K562 (cell line): ENCODE results near the gene MUC5B. TPM values are rescaled to one million over a fixed set of nuclear protein-coding genes. Genes with fewer than 3 reads are reported as not detected.
A peak's percentile ranks its signal among the peaks of the same experiment; 100 is the strongest.

Source experiments
- ATAC-seq: fragments of 200-7000 bp; cut with Tn5 transposase; 3 replicates; pipeline ENCODE4 v1.9.1; 2020; ENCODE audit warnings: moderate library complexity
- BruUV-seq: library from RNA; stranded (reverse); fragments of 400-500 nt; replicated peaks from 2 replicates; lab custom pipeline; 2021; lab: Mats Ljungman, UMichigan
- CTCF ChIA-PET: fragments of 300-600 bp; formaldehyde crosslinking; extraction: SDS; loops from one replicate; lab custom pipeline; 2021; ENCODE audit warnings: low intra/inter-chr PET ratio; lab: Yijun Ruan, JAX
- POLR2A ChIA-PET: fragments of 300-600, 350-650 bp; sonication (Branson Sonifier 250); formaldehyde crosslinking; extraction: SDS; loops from one replicate; lab custom pipeline; 2021; ENCODE audit warnings: antibody characterized with exemption, inconsistent platforms; lab: Yijun Ruan, JAX
- DNase-seq, 4 experiments: peaks; one replicate each; pipeline versions ENCODE4 v3.0.0 to v3.0.0-alpha.2; 2011 to 2018; ENCODE audit warnings: low spot score in 3 of 4, mixed read lengths in 3 of 4; ENCODE audit errors: extremely low read depth in 1 of 4
- FAIRE-seq: peaks from 2 replicates; lab custom pipeline; 2011; peaks lifted over from hg19 to GRCh38; lab: Jason Lieb, UNC
- H2AFZ ChIP-seq: 2 replicates; pipeline ENCODE4 v1.6.0; 2011; ENCODE audit warnings: low read depth, low read length, control low read depth, inconsistent platforms
- H3K27ac ChIP-seq: fragments of 200-600 bp; 3 replicates; pipeline ENCODE4 v1.8.0; 2011; ENCODE audit warnings: low read depth, mild to moderate bottlenecking, control low read depth, inconsistent platforms, low read length, moderate library complexity, mixed read lengths; ENCODE audit errors: extremely low read depth
- H3K27me3 ChIP-seq, 2 experiments: fragments of 300-600 bp in 1 of 2; 2 replicates in 1 of 2; 3 replicates in 1 of 2; pipeline versions ENCODE4 v1.6.0 to v1.8.0; 2011; ENCODE audit warnings: inconsistent platforms in 2 of 2, low read length in 2 of 2, mild to moderate bottlenecking in 1 of 2, mixed read lengths in 1 of 2, moderate library complexity in 1 of 2; ENCODE audit not compliant: control insufficient read depth in 2 of 2, insufficient read depth in 2 of 2
- H3K36me3 ChIP-seq: fragments of 300-600 bp; 3 replicates; pipeline ENCODE4 v1.8.0; 2011; ENCODE audit warnings: mild to moderate bottlenecking, low read length, inconsistent platforms; ENCODE audit not compliant: control insufficient read depth, insufficient read depth
- H3K4me1 ChIP-seq, 2 experiments: fragments of 200-600 bp in 1 of 2; replicated peaks in 1 of 2; 2 replicates in 1 of 2; 3 replicates in 1 of 2; pipeline versions ENCODE4 v1.5.1 to v1.8.0; 2011; ENCODE audit warnings: inconsistent platforms in 2 of 2, low read length in 2 of 2, mild to moderate bottlenecking in 1 of 2, mixed read lengths in 1 of 2, moderate library complexity in 1 of 2; ENCODE audit not compliant: control insufficient read depth in 2 of 2, insufficient read depth in 2 of 2
- H3K4me2 ChIP-seq: 2 replicates; pipeline ENCODE4 v1.6.1; 2011; ENCODE audit warnings: low read length, control low read depth, inconsistent platforms, mixed read lengths; ENCODE audit not compliant: insufficient read depth
- H3K4me3 ChIP-seq: fragments of 200-600 bp; sonication (generic), shearing (Covaris generic); 2 replicates; pipeline ENCODE4 v1.5.1; 2016; ENCODE audit warnings: control low read depth, inconsistent platforms
- H3K79me2 ChIP-seq: fragments of 200-600 bp; 3 replicates; pipeline ENCODE4 v1.8.0; 2011; ENCODE audit warnings: low read length, inconsistent platforms; ENCODE audit not compliant: control insufficient read depth, insufficient read depth
- H3K9ac ChIP-seq, 2 experiments: 2 replicates each; pipeline versions ENCODE4 v1.6.0 to v1.6.1; 2011; ENCODE audit warnings: low read depth in 2 of 2, low read length in 2 of 2, control low read depth in 1 of 2, inconsistent platforms in 1 of 2, mild to moderate bottlenecking in 1 of 2, mixed read lengths in 1 of 2; ENCODE audit not compliant: insufficient read depth in 1 of 2
- H3K9me1 ChIP-seq: one replicate; pipeline ENCODE4 v1.6.0; 2011; ENCODE audit warnings: inconsistent platforms, mild to moderate bottlenecking, low read length, moderate library complexity; ENCODE audit not compliant: control insufficient read depth, insufficient read depth
- H3K9me3 ChIP-seq: replicated peaks from 2 replicates; pipeline ENCODE4 v1.5.1; 2011; ENCODE audit warnings: low read depth, low read length, inconsistent platforms; ENCODE audit not compliant: control insufficient read depth, insufficient read depth
- H4K20me1 ChIP-seq: replicated peaks from 2 replicates; pipeline ENCODE4 v1.6.1; 2011; ENCODE audit warnings: low read length, inconsistent platforms, mixed read lengths; ENCODE audit not compliant: control insufficient read depth, insufficient read depth
- HMGN3 ChIP-seq: IDR thresholded peaks from 2 replicates; pipeline ENCODE4 v1.6.1; 2011; ENCODE audit warnings: borderline replicate concordance, low read depth, mild to moderate bottlenecking, mixed read lengths, low read length; ENCODE audit not compliant: insufficient read length; ENCODE audit errors: extremely low read depth
- POLR2G ChIP-seq: fragments of 200-400 bp; formaldehyde crosslinking; IDR thresholded peaks from 2 replicates; pipeline ENCODE4 v1.6.1; 2017; ENCODE audit warnings: low read depth, mild to moderate bottlenecking, antibody characterized with exemption, low read length, moderate library complexity
- RBFOX2 ChIP-seq: fragments of 200-400 bp; formaldehyde crosslinking; IDR thresholded peaks from 2 replicates; pipeline ENCODE4 v1.6.1; 2017; ENCODE audit warnings: low read depth, mild to moderate bottlenecking, low read length, moderate library complexity
- TBP ChIP-seq: optimal IDR thresholded peaks from 2 replicates; pipeline ENCODE3; 2011; ENCODE audit warnings: low read depth, low read length, improper control_type of control experiment
- TEAD1 ChIP-seq, 2 experiments: fragments of 450-650 bp in 1 of 2; sonication (generic) in 1 of 2; formaldehyde crosslinking; IDR thresholded peaks; 2 replicates each; pipeline versions ENCODE4 v1.4.0 to v1.8.0; 2020 to 2022; ENCODE audit warnings: mild to moderate bottlenecking in 2 of 2, missing genetic modification reagents in 1 of 2
- ZNF695 ChIP-seq: fragments of 450-650 bp; formaldehyde crosslinking; IDR thresholded peaks from 2 replicates; pipeline ENCODE4 v1.4.0; 2020; ENCODE audit warnings: mild to moderate bottlenecking, moderate library complexity
- WGBS: fragments of 100-300 bp; shearing (Covaris generic); methylation state at CpG from one replicate; pipeline ENCODE4 v1.1.6; 2016; ENCODE audit warnings: low coverage, mixed read lengths; ENCODE audit not compliant: insufficient coverage; ENCODE audit errors: missing lambda C conversion rate; 5-methylcytosine and 5-hydroxymethylcytosine counted together
- in situ Hi-C: fragments of 300-500 bp; cut with MboI; formaldehyde crosslinking; loops from 4 replicates; pipeline ENCODE4 v1.15.0; 2018; ENCODE audit warnings: inconsistent platforms, mixed read lengths
- intact Hi-C: fragments of 100-400 bp; cut with micrococcal nuclease; formaldehyde crosslinking; loops from 2 replicates; pipeline ENCODE4 v1.14.2; 2022
- polyA plus RNA-seq, 8 experiments: library from polyadenylated mRNA; depleted of rRNA in 4 of 8; stranded (reverse) in 5 of 8; unstranded in 3 of 8; fragments of >200 nt; fragmentation: Nextera tagmentation in 2 of 8; fragmentation: Illumina TruSeq in 1 of 8; extraction: Ambion mirVana in 2 of 8; extraction: Trizol in 1 of 8; gene quantifications; 2 replicates each; pipeline versions ENCODE4 v1.2.1 to v1.2.3, GENCODE V29; 2011 to 2014; ENCODE audit warnings: inconsistent platforms in 1 of 8, missing spikeins in 1 of 8
- total RNA-seq, 7 experiments: library from RNA; depleted of rRNA in 6 of 7; stranded (reverse); fragments of >200 nt in 6 of 7; fragmentation: Illumina TruSeq in 2 of 7; extraction: Trizol in 2 of 7; gene quantifications; 2 replicates each; pipeline versions ENCODE4 v1.2.1 to v1.2.3, GENCODE V29; 2011 to 2021; ENCODE audit warnings: low replicate concordance in 1 of 7
- TF ChIP-seq, protein P1 (sequence below): sonication (generic); formaldehyde crosslinking; IDR thresholded peaks from 2 replicates; pipeline ENCODE4 v1.8.0; 2023; ENCODE audit warnings: mild to moderate bottlenecking, missing genetic modification reagents
- TF ChIP-seq, protein P2 (sequence below): fragments of 450-650 bp; formaldehyde crosslinking; IDR thresholded peaks from 2 replicates; pipeline ENCODE4 v1.4.0; 2020; ENCODE audit warnings: mild to moderate bottlenecking

The MUC5B gene
- total and polyA plus RNA-seq, 9 of the 15 experiments (the other 6 are each of a cell fraction or from before 2014, with no cell fraction given), result 0.04 to 0.95 TPM; not detected in 7

GRCh38 chr11:1292644-1293618, 70.1 kb downstream of the MUC5B start:
- Histone ChIP-seq H3K79me2 (peaks cover 2% of the 10 kb centered on the region), H3K4me1 (peaks cover 0 to 5% of the 10 kb centered on the region in 2 experiments; a peak in 1 of 5 replicates), H2AFZ (no peak overlapping the region), H3K4me2 (no peak overlapping the region), H3K9me3 (peaks cover 2% of the 10 kb centered on the region; the same call in 1 of the 2 replicates), H3K4me3 (no peak overlapping the region), H3K9me1 (no peaks in the 10 kb centered on the region), H3K36me3 (peaks cover 33% of the 10 kb centered on the region; the same call in 2 of the 3 replicates), H4K20me1 (no peaks in the 10 kb centered on the region), H3K27ac (no peak overlapping the region), H3K27me3 (no peaks in the 10 kb centered on the region), H3K9ac (no peak overlapping the region)
- BruUV-seq, result no TSS peak
- intact Hi-C loops, result no loop called here
- in situ Hi-C loops, result no loop called here
- DNase-seq (no peak), ATAC-seq (no peak), FAIRE-seq (no peak)
- 94% methylated on average over 33 of the region's 43 CpGs for whole genome bisulfite sequencing
- TF ChIP-seq TBP (no peak), ZNF695 (CRISPR knock-in tag) (no peak), POLR2G (peak; percentile 7; the same call in 1 of the 2 replicates)
- POLR2A ChIA-PET, result interaction anchor here (0.6 kb wide), 1 partner anchor 349 kb away, joined by 3 read pairs; no protein-coding TSS in a partner anchor
- CTCF ChIA-PET, result no interaction called here

DNA sequence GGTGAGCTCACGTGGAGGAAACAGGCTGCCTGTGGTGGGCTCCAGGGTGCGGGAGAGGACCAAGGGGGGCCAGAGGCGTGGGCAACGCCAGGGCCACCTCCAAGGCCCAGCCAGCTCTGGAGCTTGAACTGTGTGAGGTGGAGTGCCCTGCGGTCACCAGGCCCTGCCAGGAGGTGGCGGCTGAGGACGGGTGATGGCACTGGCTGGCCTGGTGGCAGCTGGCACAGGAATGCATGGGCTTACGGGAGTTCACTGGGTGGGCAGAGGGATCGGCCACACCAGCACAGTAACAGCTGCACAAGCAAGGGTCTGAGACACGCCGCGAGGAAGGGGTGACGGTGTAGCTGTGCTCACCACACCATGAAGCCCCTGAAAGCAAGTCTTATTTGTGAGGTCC, 70.8 kb downstream of the MUC5B start:
- POLR2A ChIA-PET, result interaction anchor here (0.6 kb wide), 1 partner anchor 350 kb away, joined by 3 read pairs; no protein-coding TSS in a partner anchor
- FAIRE-seq, result no peak
- H2AFZ ChIP-seq, result no peak overlapping the region
- CTCF ChIA-PET, result no interaction called here
- H3K36me3 ChIP-seq, result peaks cover 32% of the 10 kb centered on the region; the same call in 2 of the 3 replicates
- in situ Hi-C loops (no loop called here), intact Hi-C loops (no loop called here)
- no peaks in the 10 kb centered on the region for H4K20me1 ChIP-seq
- no peaks in the 10 kb centered on the region for H3K9me1 ChIP-seq
- H3K27ac ChIP-seq, result no peak overlapping the region
- H3K9ac ChIP-seq, result no peak overlapping the region
- H3K27me3 ChIP-seq, result no peaks in the 10 kb centered on the region
- no peak for ATAC-seq
- no peaks in the 10 kb centered on the region for H3K9me3 ChIP-seq
- H3K4me1 ChIP-seq, result peaks cover 0 to 11% of the 10 kb centered on the region in 2 experiments; a peak in 1 of 5 replicates
- 93% methylated on average over 13 of the region's 13 CpGs for WGBS
- DNase-seq, result no peak
- H3K4me2 ChIP-seq, result no peak overlapping the region
- BruUV-seq, result no TSS peak
- TF ChIP-seq RBFOX2 (0 out of 2 replicates have a peak, but pooled peaks have one; percentile 2), TEAD1 (CRISPR knock-in tag; IDR thresholded peaks at IDR 0.05) (no peak), HMGN3 (no peak)
- TF ChIP-seq, protein P1, sequence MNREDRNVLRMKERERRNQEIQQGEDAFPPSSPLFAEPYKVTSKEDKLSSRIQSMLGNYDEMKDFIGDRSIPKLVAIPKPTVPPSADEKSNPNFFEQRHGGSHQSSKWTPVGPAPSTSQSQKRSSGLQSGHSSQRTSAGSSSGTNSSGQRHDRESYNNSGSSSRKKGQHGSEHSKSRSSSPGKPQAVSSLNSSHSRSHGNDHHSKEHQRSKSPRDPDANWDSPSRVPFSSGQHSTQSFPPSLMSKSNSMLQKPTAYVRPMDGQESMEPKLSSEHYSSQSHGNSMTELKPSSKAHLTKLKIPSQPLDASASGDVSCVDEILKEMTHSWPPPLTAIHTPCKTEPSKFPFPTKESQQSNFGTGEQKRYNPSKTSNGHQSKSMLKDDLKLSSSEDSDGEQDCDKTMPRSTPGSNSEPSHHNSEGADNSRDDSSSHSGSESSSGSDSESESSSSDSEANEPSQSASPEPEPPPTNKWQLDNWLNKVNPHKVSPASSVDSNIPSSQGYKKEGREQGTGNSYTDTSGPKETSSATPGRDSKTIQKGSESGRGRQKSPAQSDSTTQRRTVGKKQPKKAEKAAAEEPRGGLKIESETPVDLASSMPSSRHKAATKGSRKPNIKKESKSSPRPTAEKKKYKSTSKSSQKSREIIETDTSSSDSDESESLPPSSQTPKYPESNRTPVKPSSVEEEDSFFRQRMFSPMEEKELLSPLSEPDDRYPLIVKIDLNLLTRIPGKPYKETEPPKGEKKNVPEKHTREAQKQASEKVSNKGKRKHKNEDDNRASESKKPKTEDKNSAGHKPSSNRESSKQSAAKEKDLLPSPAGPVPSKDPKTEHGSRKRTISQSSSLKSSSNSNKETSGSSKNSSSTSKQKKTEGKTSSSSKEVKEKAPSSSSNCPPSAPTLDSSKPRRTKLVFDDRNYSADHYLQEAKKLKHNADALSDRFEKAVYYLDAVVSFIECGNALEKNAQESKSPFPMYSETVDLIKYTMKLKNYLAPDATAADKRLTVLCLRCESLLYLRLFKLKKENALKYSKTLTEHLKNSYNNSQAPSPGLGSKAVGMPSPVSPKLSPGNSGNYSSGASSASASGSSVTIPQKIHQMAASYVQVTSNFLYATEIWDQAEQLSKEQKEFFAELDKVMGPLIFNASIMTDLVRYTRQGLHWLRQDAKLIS, result no peak
- TF ChIP-seq, protein P2, sequence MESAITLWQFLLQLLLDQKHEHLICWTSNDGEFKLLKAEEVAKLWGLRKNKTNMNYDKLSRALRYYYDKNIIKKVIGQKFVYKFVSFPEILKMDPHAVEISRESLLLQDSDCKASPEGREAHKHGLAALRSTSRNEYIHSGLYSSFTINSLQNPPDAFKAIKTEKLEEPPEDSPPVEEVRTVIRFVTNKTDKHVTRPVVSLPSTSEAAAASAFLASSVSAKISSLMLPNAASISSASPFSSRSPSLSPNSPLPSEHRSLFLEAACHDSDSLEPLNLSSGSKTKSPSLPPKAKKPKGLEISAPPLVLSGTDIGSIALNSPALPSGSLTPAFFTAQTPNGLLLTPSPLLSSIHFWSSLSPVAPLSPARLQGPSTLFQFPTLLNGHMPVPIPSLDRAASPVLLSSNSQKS (CRISPR knock-in tag), result no peak
- peaks cover 4% of the 10 kb centered on the region for H3K79me2 ChIP-seq
- no peak overlapping the region for H3K4me3 ChIP-seq
